K562 (cell line): ENCODE measurements around the gene GPHN.

Experiments
- CHCHD3 ChIP-seq: fragments of 250-450 bp; sonication (Bioruptor Pico); IDR thresholded peaks from 2 replicates; pipeline ENCODE4 v2.1.2; 2022; ENCODE audit warnings: mild to moderate bottlenecking
- EGR1 ChIP-seq: fragments of 450-650 bp; conservative IDR thresholded peaks from 2 replicates; pipeline ENCODE4 v1.6.1; 2017; ENCODE audit warnings: mild to moderate bottlenecking
- ETV6 ChIP-seq, 3 experiments: fragments of 150-350 bp in 1 of 3; sonication (generic) in 1 of 3; formaldehyde crosslinking in 1 of 3; IDR thresholded peaks; 2 replicates each; pipeline versions ENCODE4 v1.6.1 to v1.8.0; 2014 to 2022; ENCODE audit warnings: borderline replicate concordance in 2 of 3, low read depth in 2 of 3, antibody characterized with exemption in 1 of 3, low read length in 1 of 3, mild to moderate bottlenecking in 1 of 3, missing genetic modification reagents in 1 of 3
- EZH2 ChIP-seq: IDR thresholded peaks from 2 replicates; pipeline ENCODE4 v1.6.1; 2012; ENCODE audit warnings: low read depth, mild to moderate bottlenecking, inconsistent platforms, low read length, borderline replicate concordance
- FOXO4 ChIP-seq: fragments of 450-650 bp; formaldehyde crosslinking; IDR thresholded peaks from 2 replicates; pipeline ENCODE4 v1.4.0; 2020; ENCODE audit warnings: mild to moderate bottlenecking, moderate library complexity
- RAD51 ChIP-seq: fragments of 450-650 bp; IDR thresholded peaks from 2 replicates; pipeline ENCODE4 v1.7.1; 2016; ENCODE audit warnings: low read depth, mild to moderate bottlenecking, borderline replicate concordance
- REST ChIP-seq, 2 experiments: fragments of 450-650 bp; formaldehyde crosslinking in 1 of 2; IDR thresholded peaks; 2 replicates each; pipeline versions ENCODE4 v1.4.0 to v1.6.1; 2014 to 2020; ENCODE audit warnings: mild to moderate bottlenecking in 2 of 2, borderline replicate concordance in 1 of 2, low read depth in 1 of 2
- TOE1 ChIP-seq, 2 experiments: fragments of 450-650 bp in 1 of 2; sonication (generic) in 1 of 2; formaldehyde crosslinking in 1 of 2; IDR thresholded peaks; 2 replicates each; pipeline versions ENCODE4 v1.7.1 to v1.8.0; 2016 to 2022; ENCODE audit warnings: borderline replicate concordance in 2 of 2, mild to moderate bottlenecking in 2 of 2, antibody characterized with exemption in 1 of 2, inconsistent platforms in 1 of 2, low read depth in 1 of 2, missing genetic modification reagents in 1 of 2, moderate library complexity in 1 of 2
- ZFP36 ChIP-seq: fragments of 150-350 bp; IDR thresholded peaks from 2 replicates; pipeline ENCODE4 v1.6.1; 2018; ENCODE audit warnings: low read length, low read depth; ENCODE audit not compliant: partially characterized antibody
- ZNF263 ChIP-seq: sonication (generic); formaldehyde crosslinking; IDR thresholded peaks from 2 replicates; pipeline ENCODE4 v1.8.0; 2022; ENCODE audit warnings: mild to moderate bottlenecking, missing genetic modification reagents, borderline replicate concordance
- ZNF384 ChIP-seq: IDR thresholded peaks from 2 replicates; pipeline ENCODE4 v1.6.1; 2012; ENCODE audit warnings: low read depth, low read length, improper control_type of control experiment
- ZNF445 ChIP-seq: fragments of 250-450 bp; sonication (Bioruptor Pico); IDR thresholded peaks from 2 replicates; pipeline ENCODE4 v1.4.0; 2020; ENCODE audit warnings: low read depth, mild to moderate bottlenecking, moderate library complexity

DNA sequence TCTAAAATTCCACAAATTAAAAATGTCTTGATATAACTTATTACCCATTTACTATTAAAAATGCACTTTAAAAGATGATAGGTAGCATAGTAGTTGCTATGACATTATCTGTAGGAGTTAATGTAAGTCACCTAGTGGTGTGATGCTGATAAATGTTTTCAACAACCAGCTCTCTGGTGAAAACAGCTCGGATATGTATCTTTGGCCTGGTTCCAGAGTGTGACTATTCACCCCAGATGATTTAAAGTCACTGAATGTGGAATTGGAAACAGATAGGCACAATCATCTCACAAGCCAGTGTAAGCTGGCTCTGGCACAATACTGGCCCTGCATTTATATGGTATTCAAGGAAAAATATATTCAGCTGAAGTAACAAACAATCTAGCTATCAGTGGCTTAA lies 31.0 kb upstream of the GPHN start:
- TF ChIP-seq EGR1 (no peak), ZNF445 (no peak), ZFP36 (no peak), ZNF384 (no peak), RAD51 (no peak), TOE1 (IDR thresholded peaks at IDR 0.05; ENCODE audit: borderline replicate concordance) (no peak), TOE1 (CRISPR knock-in tag; IDR thresholded peaks at IDR 0.05; ENCODE audit: borderline replicate concordance, low read depth) (no peak), ZNF263 (CRISPR knock-in tag) (no peak), EZH2 (no peak), REST (IDR thresholded peaks at IDR 0.05; ENCODE audit: borderline replicate concordance) (no peak; the same call in 1 of the 2 replicates), REST (CRISPR knock-in tag; IDR thresholded peaks at IDR 0.05; ENCODE audit: low read depth) (no peak), CHCHD3 (no peak), FOXO4 (CRISPR knock-in tag) (no peak), ETV6 (IDR thresholded peaks at IDR 0.05; ENCODE audit: borderline replicate concordance in 1 of 2, low read depth in 2 of 2, low read length in 1 of 2) (no peak), ETV6 (CRISPR knock-in tag; IDR thresholded peaks at IDR 0.05; ENCODE audit: borderline replicate concordance) (no peak)
